Activated B cell treated with CpG ODN at 0.5 μM for 24 hours (primary cell): Measurements from ENCODE around the gene CACHD1. TPM values are rescaled to one million over a fixed set of nuclear protein-coding genes. Genes with fewer than 3 reads are reported as not detected.

Experiments
- ATAC-seq: fragments of 200-7000 bp; cut with Tn5 transposase; one replicate; pipeline ENCODE4 v1.10.0; 2021; ENCODE audit warnings: low read depth, mild to moderate bottlenecking, moderate library complexity
- CTCF ChIA-PET: fragments of 350-600 bp; sonication (Branson Sonifier 250); formaldehyde crosslinking; loops from one replicate; lab custom pipeline; 2021; ENCODE audit warnings: antibody characterized with exemption; lab: Charles Lee
- POLR2A ChIA-PET: fragments of 350-600 bp; sonication (Branson Sonifier 250); formaldehyde crosslinking; loops from one replicate; lab custom pipeline; 2021; ENCODE audit warnings: antibody characterized with exemption; lab: Charles Lee
- DNase-seq: peaks from one replicate; pipeline ENCODE4 v3.0.0; 2022
- H3K27ac Mint-ChIP-seq: one replicate; pipeline ENCODE4 v1.8.0; 2020; ENCODE audit warnings: mixed read lengths
- H3K27me3 Mint-ChIP-seq: one replicate; pipeline ENCODE4 v1.8.0; 2021; ENCODE audit warnings: mixed read lengths
- H3K36me3 Mint-ChIP-seq: one replicate; pipeline ENCODE4 v1.8.0; 2021; ENCODE audit warnings: low read depth, mixed read lengths
- H3K4me1 Mint-ChIP-seq: one replicate; pipeline ENCODE4 v1.8.0; 2021; ENCODE audit warnings: mixed read lengths
- H3K4me3 Mint-ChIP-seq: one replicate; pipeline ENCODE4 v1.8.0; 2020; ENCODE audit warnings: mild to moderate bottlenecking, mixed read lengths
- H3K9me3 Mint-ChIP-seq: one replicate; pipeline ENCODE4 v1.8.0; 2020; ENCODE audit warnings: mixed read lengths
- CTCF ChIP-seq: fragments of 200-600 bp; IDR thresholded peaks from one replicate; pipeline ENCODE4 v1.8.0; 2022; ENCODE audit warnings: antibody characterized with exemption, mild to moderate bottlenecking
- intact Hi-C: fragments of 100-400 bp; cut with micrococcal nuclease; formaldehyde crosslinking; loops from one replicate; pipeline ENCODE4 v1.15.1; 2024
- total RNA-seq: library from RNA; stranded (reverse); gene quantifications from 2 replicates; pipeline ENCODE4 v1.2.3, GENCODE V29; 2022

The CACHD1 gene
- total RNA-seq, 1 donor from 2014 or later, result 0.22 TPM

GRCh38 chr1:64487061-64487460 lies 17.1 kb downstream of the CACHD1 start:
- Mint-ChIP-seq H3K4me1 (no peaks in the 10 kb centered on the region), H3K27ac (no peak overlapping the region), H3K36me3 (no peaks in the 10 kb centered on the region), H3K27me3 (peaks cover 23% of the 10 kb centered on the region), H3K9me3 (no peaks in the 10 kb centered on the region), H3K4me3 (no peak overlapping the region)
- TF ChIP-seq CTCF, result no peak
- ChIA-PET CTCF (no interaction called here), POLR2A (no interaction called here)
- no peak for DNase-seq
- intact Hi-C loops, result no loop called here
- no peak for ATAC-seq

DNA sequence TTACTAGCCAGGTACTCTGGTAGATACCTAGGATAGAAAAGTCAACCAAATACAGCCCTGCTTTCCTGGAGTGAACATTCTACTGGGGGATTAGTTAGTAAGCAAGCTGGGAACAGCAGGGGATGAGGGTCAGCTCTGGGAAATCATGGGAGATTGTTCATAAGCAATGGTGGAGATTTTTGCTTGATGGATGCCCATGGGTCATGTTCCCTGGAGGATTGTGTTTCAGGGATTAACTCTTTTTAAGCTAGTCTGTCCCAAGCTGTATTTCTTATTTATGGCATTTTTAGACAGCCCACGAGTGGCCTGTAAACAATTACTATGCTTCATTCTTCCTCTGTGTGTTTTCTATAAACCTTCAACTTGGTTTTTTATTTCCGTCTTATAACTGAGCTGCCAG lies 18.9 kb downstream of the CACHD1 start:
- CTCF ChIA-PET, result no interaction called here
- ATAC-seq, result no peak
- no peaks in the 10 kb centered on the region for H3K9me3 Mint-ChIP-seq

GRCh38 chr1:64489707-64490106 lies 19.8 kb downstream of the CACHD1 start:
- no peak for DNase-seq
- Mint-ChIP-seq H3K27me3 (peaks cover 26% of the 10 kb centered on the region), H3K4me3 (no peak overlapping the region), H3K4me1 (no peaks in the 10 kb centered on the region), H3K36me3 (no peaks in the 10 kb centered on the region), H3K9me3 (no peaks in the 10 kb centered on the region), H3K27ac (no peak overlapping the region)
- ChIA-PET CTCF (no interaction called here), POLR2A (no interaction called here)
- no peak for ATAC-seq
- no peak for TF ChIP-seq CTCF
- intact Hi-C loops, result no loop called here

More for the DNA sequence above, 18.9 kb downstream of the CACHD1 start:
- H3K27ac Mint-ChIP-seq, result no peak overlapping the region
- peaks cover 24% of the 10 kb centered on the region for H3K27me3 Mint-ChIP-seq
- DNase-seq, result no peak
- H3K36me3 Mint-ChIP-seq, result no peaks in the 10 kb centered on the region
- no peaks in the 10 kb centered on the region for H3K4me1 Mint-ChIP-seq
- H3K4me3 Mint-ChIP-seq, result no peak overlapping the region
- intact Hi-C loops, result no loop called here
- TF ChIP-seq CTCF, result no peak
- POLR2A ChIA-PET, result no interaction called here

DNA sequence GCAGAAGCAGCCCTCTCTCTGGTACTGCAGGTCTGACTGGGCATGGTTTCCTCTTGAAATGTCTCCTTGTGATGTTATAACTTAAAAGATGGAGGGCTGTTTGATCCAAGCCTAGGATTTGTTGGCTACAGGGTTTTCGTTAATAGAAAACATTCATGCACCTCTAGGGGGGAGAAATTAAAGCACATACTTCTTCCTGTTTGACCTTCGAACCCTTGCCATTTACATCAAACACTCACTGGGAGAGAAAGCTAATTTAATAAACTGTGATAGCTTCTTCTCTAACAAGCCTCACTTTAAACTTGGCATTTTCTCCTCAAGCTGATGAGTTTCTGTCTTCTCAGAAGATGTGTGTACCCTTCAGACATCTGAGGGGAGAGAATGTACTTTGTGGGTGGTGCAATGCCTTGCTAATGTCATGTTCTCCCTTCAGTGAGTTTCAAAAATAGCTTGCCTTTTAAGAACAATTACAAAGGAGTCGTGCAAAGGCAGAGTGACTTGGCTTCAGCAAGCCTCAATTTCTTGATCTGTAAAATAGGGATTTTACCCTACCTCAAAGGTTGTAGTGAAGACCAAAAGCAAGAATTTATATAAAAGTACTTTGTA lies 20.4 kb downstream of the CACHD1 start:
- ChIA-PET POLR2A (no interaction called here), CTCF (no interaction called here)
- ATAC-seq (no peak), DNase-seq (no peak)
- intact Hi-C loops, result no loop called here
- peaks cover 20% of the 10 kb centered on the region for H3K27me3 Mint-ChIP-seq
- H3K9me3 Mint-ChIP-seq, result no peaks in the 10 kb centered on the region
- no peak for TF ChIP-seq CTCF
- H3K36me3 Mint-ChIP-seq, result no peaks in the 10 kb centered on the region
- H3K4me1 Mint-ChIP-seq, result no peaks in the 10 kb centered on the region
- no peak overlapping the region for H3K4me3 Mint-ChIP-seq
- H3K27ac Mint-ChIP-seq, result no peak overlapping the region

DNA sequence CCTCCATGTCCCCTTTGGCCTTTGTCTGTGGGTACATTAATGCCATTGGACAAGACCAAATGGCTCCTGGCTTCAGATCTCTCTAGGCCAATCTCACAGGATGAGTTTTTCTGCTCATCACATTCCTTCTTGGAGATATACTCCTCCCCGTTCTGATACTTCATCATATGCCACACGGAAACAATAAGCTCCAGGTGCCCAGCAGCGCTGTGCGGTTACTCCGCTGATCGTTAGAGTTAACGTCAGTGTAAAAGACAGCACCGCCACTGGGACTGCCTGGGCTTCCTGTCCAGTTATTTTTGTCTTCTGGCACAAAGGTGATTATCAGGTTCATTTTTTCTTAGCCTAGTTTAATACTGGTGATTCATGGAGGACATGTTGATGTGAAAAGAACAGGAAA lies 22.5 kb downstream of the CACHD1 start:
- no peaks in the 10 kb centered on the region for H3K36me3 Mint-ChIP-seq
- ChIA-PET CTCF (no interaction called here), POLR2A (no interaction called here)
- intact Hi-C loops, result no loop called here
- H3K4me3 Mint-ChIP-seq, result no peak overlapping the region
- no peak overlapping the region for H3K27ac Mint-ChIP-seq
- ATAC-seq (no peak), DNase-seq (no peak)
- no peak for TF ChIP-seq CTCF
- no peaks in the 10 kb centered on the region for H3K4me1 Mint-ChIP-seq
- H3K27me3 Mint-ChIP-seq, result peaks cover 17% of the 10 kb centered on the region
- H3K9me3 Mint-ChIP-seq, result no peaks in the 10 kb centered on the region
